Loucy (cell line): ENCODE results near the gene XKRX.

ENCODE experiments used
- EZH2phosphoT487 ChIP-seq: fragments of 200-600 bp; IDR thresholded peaks from 2 replicates; pipeline ENCODE4 v1.6.1; 2018; ENCODE audit warnings: antibody characterized with exemption, mild to moderate bottlenecking, moderate library complexity, borderline replicate concordance
- TF ChIP-seq, protein P1 (sequence below): fragments of 200-600 bp; sonication (generic); conservative IDR thresholded peaks from 2 replicates; pipeline ENCODE4 v1.5.1; 2014; ENCODE audit warnings: mild to moderate bottlenecking, antibody characterized with exemption, low read length

- TF ChIP-seq, protein P1, sequence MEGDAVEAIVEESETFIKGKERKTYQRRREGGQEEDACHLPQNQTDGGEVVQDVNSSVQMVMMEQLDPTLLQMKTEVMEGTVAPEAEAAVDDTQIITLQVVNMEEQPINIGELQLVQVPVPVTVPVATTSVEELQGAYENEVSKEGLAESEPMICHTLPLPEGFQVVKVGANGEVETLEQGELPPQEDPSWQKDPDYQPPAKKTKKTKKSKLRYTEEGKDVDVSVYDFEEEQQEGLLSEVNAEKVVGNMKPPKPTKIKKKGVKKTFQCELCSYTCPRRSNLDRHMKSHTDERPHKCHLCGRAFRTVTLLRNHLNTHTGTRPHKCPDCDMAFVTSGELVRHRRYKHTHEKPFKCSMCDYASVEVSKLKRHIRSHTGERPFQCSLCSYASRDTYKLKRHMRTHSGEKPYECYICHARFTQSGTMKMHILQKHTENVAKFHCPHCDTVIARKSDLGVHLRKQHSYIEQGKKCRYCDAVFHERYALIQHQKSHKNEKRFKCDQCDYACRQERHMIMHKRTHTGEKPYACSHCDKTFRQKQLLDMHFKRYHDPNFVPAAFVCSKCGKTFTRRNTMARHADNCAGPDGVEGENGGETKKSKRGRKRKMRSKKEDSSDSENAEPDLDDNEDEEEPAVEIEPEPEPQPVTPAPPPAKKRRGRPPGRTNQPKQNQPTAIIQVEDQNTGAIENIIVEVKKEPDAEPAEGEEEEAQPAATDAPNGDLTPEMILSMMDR = no peak
- no peak for TF ChIP-seq EZH2phosphoT487
Observed at GRCh38 chrX:100928660-100929613, at the start of gene XKRX.
